ENCODE data around the gene EEF1AKMT3. TPM values are rescaled to one million over a fixed set of nuclear protein-coding genes. Genes with fewer than 3 reads are reported as not detected.

EEF1AKMT3 gene
- total and polyA plus RNA-seq, 2 experiments from 2014 or later = 1.3 to 5.3 TPM

- TF ChIP-seq ZNF331 (CRISPR knock-in tag; IDR thresholded peaks at IDR 0.05; ENCODE audit: low read depth) = no peak
Observed at GRCh38 chr12:57726151-57726883, 46.1 kb upstream of the EEF1AKMT3 start (continued).

- no peaks in the 10 kb centered on the region for H3K9me3 Mint-ChIP-seq
- Histone ChIP-seq H3K27me3 (ENCODE audit: insufficient read depth) (peaks cover 92% of the 10 kb centered on the region), H2AFZ (no peak overlapping the region), H3K79me2 (replicated peaks; ENCODE audit: insufficient read depth) (no peaks in the 10 kb centered on the region), H3F3A (replicated peaks; ENCODE audit: low read depth) (no peaks in the 10 kb centered on the region), H3K4me1 (ENCODE audit: insufficient read depth) (no peaks in the 10 kb centered on the region), H3K4me3 (peak overlapping the region; percentile 71), H3K27ac (ENCODE audit: low read depth) (no peak overlapping the region), H3K9me2 (ENCODE audit: insufficient read depth) (no peaks in the 10 kb centered on the region), H3K36me3 (ENCODE audit: insufficient read depth) (no peaks in the 10 kb centered on the region), H3K4me2 (peak overlapping the region; percentile 88), H4K20me1 (replicated peaks; ENCODE audit: insufficient read depth) (no peaks in the 10 kb centered on the region; the same call in 1 of the 2 replicates)
- peaks cover 15% of the 10 kb centered on the region for H3K4me1 Mint-ChIP-seq
- no peaks in the 10 kb centered on the region; the same call in 2 of the 3 replicates for H3K36me3 Mint-ChIP-seq (ENCODE audit: low read depth)
- peaks cover 88% of the 10 kb centered on the region for H3K27me3 Mint-ChIP-seq (ENCODE audit: insufficient read depth, low read depth, poor library complexity)
- DNase-seq (ENCODE audit: low spot score) (peak; percentile 55), ATAC-seq (peak; percentile 15)
- H3K4me3 Mint-ChIP-seq = peak overlapping the region; percentile 89
- no peak overlapping the region for H3K27ac Mint-ChIP-seq
- TF ChIP-seq CREB1 (CRISPR knock-in tag; IDR thresholded peaks at IDR 0.05; ENCODE audit: low read depth) = no peak
- TF ChIP-seq CTCF (conservative IDR thresholded peaks at IDR 0.05; ENCODE audit: low read depth in 2 of 2) = no peak
- no peak for TF ChIP-seq EZH2phosphoT487 (IDR thresholded peaks at IDR 0.05; ENCODE audit: unreplicated experiment)
- no peak for TF ChIP-seq POLR2AphosphoS5 (IDR thresholded peaks at IDR 0.05; ENCODE audit: low read depth)
- TF ChIP-seq ZNF114 (CRISPR knock-in tag; IDR thresholded peaks at IDR 0.05) = no peak
- TF ChIP-seq ZNF462 (CRISPR knock-in tag; IDR thresholded peaks at IDR 0.05) = no peak
- TF ChIP-seq STAT1 (IDR thresholded peaks at IDR 0.05; ENCODE audit: unreplicated experiment) = no peak
- TF ChIP-seq ETS1 (IDR thresholded peaks at IDR 0.05) = no peak
- TF ChIP-seq JUNB (IDR thresholded peaks at IDR 0.05; ENCODE audit: unreplicated experiment) = no peak
- no peak for TF ChIP-seq ZNF331 (CRISPR knock-in tag; IDR thresholded peaks at IDR 0.05; ENCODE audit: low read depth)
Observed at GRCh38 chr12:57726884-57727757, 45.3 kb upstream of the EEF1AKMT3 start.
